A549 (cell line): ENCODE results near the gene CARD14.

Experiments used
- CHD4 ChIP-seq: fragments of 200-600 bp; sonication (generic); IDR thresholded peaks from 2 replicates; pipeline ENCODE4 v1.6.1; 2016; ENCODE audit warnings: antibody characterized with exemption, mild to moderate bottlenecking, borderline replicate concordance
- RAD21 ChIP-seq, 2 experiments: fragments of >200 bp in 1 of 2; sonication (Bioruptor Twin) in 1 of 2; formaldehyde crosslinking in 1 of 2; IDR thresholded peaks in 1 of 2; conservative IDR thresholded peaks in 1 of 2; 2 replicates in 1 of 2; 3 replicates in 1 of 2; pipeline ENCODE4 v1.6.1; 2012 to 2018; ENCODE audit warnings: inconsistent platforms in 1 of 2

DNA sequence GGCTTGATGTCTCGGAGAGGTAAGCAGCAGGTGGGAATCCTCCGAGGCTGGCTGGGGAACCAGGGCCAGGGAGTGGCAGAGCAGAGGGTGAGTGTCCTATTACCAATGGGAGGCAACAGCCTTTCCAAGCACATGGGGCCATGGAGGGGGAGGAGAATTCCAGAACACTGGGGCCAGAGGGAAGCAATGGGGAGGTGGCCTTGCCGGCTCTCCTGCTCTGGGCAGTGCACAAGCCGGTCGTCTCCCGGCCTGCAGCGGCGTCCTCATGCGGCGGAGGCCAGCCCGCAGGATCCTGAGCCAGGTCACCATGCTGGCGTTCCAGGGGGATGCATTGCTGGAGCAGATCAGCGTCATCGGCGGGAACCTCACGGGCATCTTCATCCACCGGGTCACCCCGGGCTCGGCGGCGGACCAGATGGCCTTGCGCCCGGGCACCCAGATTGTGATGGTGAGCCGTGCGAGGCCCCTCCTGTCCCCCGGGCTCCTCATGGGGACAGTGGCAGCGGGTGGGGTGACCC is 28.4 kb downstream of the CARD14 start:
- TF ChIP-seq RAD21 (conservative IDR thresholded peaks at IDR 0.05 in 1 of 2, IDR thresholded peaks at IDR 0.05 in 1 of 2) (no peak), CHD4 (no peak)
